Glomerular endothelial cell (primary cell): ENCODE data around the gene CDX1. TPM values are rescaled to one million over a fixed set of nuclear protein-coding genes. Genes with fewer than 3 reads are reported as not detected.
A peak's percentile ranks its signal among the peaks of the same experiment; 100 is the strongest.

Experiments
- DNase-seq: peaks from one replicate; pipeline ENCODE4 v3.0.0-alpha.2; 2011; ENCODE audit warnings: low read depth, low spot score; ENCODE audit errors: extremely low read depth
- total RNA-seq: library from RNA; depleted of rRNA; stranded (reverse); fragments of >200 nt; gene quantifications from 2 replicates; pipeline ENCODE4 v1.2.3, GENCODE V29; 2015

CDX1 gene
- total RNA-seq, 1 donor from 2014 or later, result not detected

- DNase-seq, result no peak
Observed at GRCh38 chr5:150203832-150204589, 37.4 kb downstream of the CDX1 start.

GRCh38 chr5:150204590-150204960 lies 38.0 kb downstream of the CDX1 start:
- no peak for DNase-seq

GRCh38 chr5:150206098-150206778 lies 39.7 kb downstream of the CDX1 start:
- no peak for DNase-seq

GRCh38 chr5:150206779-150207115 lies 40.2 kb downstream of the CDX1 start:
- DNase-seq, result no peak

- DNase-seq, result no peak
Observed at GRCh38 chr5:150208187-150209098, 41.9 kb downstream of the CDX1 start.

GRCh38 chr5:150209099-150209635 lies 42.6 kb downstream of the CDX1 start:
- no peak for DNase-seq

DNA sequence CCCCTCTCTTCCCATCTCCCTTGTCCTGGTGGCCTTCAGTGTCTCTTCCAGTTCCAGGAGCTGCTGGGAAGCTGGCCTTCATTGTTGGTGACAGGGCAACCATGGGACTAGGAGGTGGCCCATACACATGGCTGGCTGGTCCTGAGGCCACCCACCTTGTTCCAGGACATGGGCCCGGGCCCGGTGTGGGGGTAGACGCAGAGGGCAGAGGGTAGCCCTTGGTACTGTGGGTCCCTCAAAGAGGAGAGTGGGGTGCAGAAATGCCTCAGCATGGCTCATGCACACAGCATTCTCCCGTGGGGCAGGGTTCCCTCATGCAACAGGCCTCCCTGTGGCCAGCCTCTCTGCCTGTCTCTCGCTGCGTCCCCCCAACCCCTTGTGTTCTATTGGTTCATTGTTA lies 44.1 kb downstream of the CDX1 start:
- DNase-seq, result no peak

GRCh38 chr5:150211156-150212030 lies 44.8 kb downstream of the CDX1 start:
- DNase-seq, result no peak

DNA sequence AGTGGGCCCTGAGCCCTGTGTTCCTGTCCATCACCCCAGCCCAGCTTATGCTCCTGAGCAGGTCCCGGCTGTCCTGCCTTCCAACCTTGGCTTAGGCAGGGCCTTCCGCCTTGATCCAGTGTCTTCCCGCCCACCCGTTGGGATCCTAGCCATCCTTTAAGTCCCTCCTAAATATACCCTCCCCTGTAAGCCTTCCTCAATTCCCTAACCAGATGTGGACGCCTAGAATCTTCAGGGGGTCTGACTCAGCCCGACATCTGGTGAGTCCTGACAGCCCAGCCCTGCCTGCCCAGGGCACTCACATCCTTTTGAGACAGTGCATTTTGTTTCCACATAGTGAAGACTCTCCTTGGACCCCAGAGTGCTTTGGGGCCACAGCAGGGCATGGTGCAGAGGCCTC lies 47.0 kb downstream of the CDX1 start:
- no peak for DNase-seq

- no peak for DNase-seq
Observed at GRCh38 chr5:150214289-150214688, 47.7 kb downstream of the CDX1 start.

DNA sequence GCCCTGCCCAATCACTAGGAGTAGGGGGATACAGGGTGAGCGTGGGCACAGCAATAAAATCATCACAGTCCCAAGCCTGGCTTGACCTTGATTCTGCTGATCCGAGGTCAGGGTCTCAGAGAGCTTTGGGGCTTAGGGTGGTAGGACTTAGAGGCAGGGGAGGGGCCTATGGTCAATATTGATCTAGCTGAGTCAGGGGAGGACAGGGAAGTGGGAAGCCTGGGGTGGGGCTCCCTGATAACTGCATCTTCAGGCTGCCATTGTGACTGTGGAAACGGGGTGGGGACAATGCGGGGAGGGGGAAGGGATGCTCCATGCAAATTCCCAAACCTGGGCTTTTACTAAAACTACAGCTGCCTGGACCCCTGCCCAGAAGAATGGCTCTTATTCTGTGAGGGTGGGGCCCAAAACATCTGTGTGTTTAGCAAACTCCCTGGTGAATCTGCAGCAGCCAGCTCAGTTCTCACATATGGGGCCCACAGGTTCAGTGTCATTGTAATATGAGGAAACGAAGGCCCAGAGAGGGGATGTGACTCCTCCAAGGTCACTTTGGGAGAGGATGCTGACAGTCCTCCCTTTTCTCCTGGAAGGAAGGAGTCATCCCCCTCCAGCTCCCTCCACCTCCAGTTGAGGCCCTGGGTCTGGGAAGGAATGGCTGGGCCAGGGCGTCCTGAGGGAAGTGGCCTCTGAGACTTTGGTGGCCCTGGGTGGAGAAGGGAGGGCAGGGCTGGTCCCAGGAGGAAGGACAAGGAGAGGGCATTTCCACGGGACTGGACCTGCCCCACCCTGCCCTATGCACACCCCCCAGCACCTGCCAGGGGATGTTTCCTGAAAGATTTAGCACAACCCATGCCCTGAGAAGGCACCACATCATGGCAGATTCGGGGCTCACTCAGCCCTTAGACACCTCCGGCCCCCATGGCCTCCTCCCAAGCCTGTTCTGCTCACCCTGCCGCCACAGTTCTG lies 49.7 kb downstream of the CDX1 start:
- no peak for DNase-seq

DNA sequence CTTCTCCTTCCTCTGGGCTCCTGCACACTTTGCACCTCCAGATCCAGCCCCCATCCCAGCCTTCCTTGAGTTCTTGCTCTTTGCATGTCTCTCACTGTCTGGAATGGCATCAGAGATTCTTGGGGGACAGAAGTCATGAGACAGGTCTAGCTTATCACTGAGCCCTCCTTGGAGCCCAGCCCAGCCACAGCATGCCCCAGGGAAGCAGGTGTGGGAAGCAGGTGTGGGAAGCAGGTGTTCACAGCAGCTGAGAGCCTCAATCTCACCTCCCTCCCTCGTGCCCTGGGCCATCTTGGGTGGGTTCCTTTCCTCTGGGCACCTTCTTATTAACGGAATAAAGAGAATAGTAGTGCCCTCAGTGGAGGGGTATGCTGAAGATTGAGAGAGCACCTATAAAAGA lies 50.5 kb downstream of the CDX1 start:
- DNase-seq, result no peak

DNA sequence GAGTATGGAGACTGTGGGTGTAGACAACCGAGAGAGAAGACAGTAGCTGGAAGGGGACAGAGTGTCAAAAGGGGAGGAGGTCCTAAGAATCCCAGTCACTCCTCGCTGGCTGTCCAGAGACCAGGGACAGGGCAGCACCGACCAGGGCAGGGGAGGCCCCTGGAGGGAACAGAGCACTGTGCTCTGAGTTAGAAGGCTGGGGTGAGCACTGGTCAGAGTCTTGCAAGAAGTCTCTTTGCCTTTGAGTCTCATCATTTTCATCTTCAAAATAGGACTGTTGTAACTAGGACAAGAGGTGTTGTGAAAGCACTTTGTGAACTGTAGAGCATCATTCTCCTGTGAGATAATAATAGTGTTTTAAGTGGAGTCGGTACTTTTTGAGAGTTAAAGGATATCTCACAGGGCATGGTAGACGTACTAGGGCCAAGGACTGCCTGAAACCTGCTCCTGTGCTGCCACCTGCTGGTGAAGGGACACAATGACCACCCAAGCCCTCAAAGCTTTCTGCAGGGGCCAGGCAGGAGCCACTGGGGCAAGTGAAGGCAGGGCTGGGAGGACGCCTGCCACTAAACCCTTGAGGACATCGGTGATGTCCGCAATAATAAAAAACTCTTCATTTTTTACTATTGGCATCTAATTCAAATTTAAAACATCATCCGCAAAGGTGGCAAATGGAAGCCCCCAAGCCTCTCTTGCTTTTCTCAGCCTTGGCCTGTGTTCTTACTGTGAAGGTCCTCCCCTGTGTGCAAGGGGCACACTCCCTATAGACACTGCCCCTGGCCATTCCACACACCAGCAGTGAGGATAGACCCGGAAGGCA lies 51.5 kb downstream of the CDX1 start:
- DNase-seq, result peak; percentile 50

GRCh38 chr5:150218693-150219035 lies 52.1 kb downstream of the CDX1 start:
- DNase-seq, result no peak

- DNase-seq, result no peak
Observed at GRCh38 chr5:150219142-150219541, 52.6 kb downstream of the CDX1 start.

GRCh38 chr5:150219861-150220260 lies 53.3 kb downstream of the CDX1 start:
- no peak for DNase-seq

- no peak for DNase-seq
Observed at GRCh38 chr5:150221471-150221870, 54.9 kb downstream of the CDX1 start.

- no peak for DNase-seq
Observed at GRCh38 chr5:150222906-150223305, 56.3 kb downstream of the CDX1 start.
